HepG2 (cell line): Measurements from ENCODE around the gene CEP44. TPM values are rescaled to one million over a fixed set of nuclear protein-coding genes. Genes with fewer than 3 reads are reported as not detected.

Experiments used
- ATAC-seq: fragments of 200-7000 bp; cut with Tn5 transposase; 3 replicates; pipeline ENCODE4 v1.9.1; 2020; ENCODE audit warnings: mild to moderate bottlenecking, moderate library complexity
- BruUV-seq: library from RNA; stranded (reverse); fragments of 400-500 nt; replicated peaks from 2 replicates; lab custom pipeline; 2021; lab: Mats Ljungman, UMichigan
- CTCF ChIA-PET: fragments of 300-600 bp; formaldehyde crosslinking; extraction: SDS; loops from one replicate; lab custom pipeline; 2021; ENCODE audit warnings: low total read pairs, inconsistent platforms, low intra/inter-chr PET ratio; lab: Yijun Ruan, JAX
- POLR2A ChIA-PET: fragments of 350-600 bp; sonication (Branson Sonifier 250); formaldehyde crosslinking; loops from one replicate; lab custom pipeline; 2020; ENCODE audit warnings: antibody characterized with exemption, inconsistent platforms; lab: Yijun Ruan, JAX
- DNase-seq: peaks from one replicate; pipeline ENCODE4 v3.0.0-alpha.2; 2015; ENCODE audit warnings: low spot score
- FAIRE-seq: peaks from 3 replicates; lab custom pipeline; 2011; peaks lifted over from hg19 to GRCh38; lab: Jason Lieb, UNC
- H2AFZ ChIP-seq: one replicate; pipeline ENCODE4 v1.6.1; 2011; ENCODE audit warnings: low read length, inconsistent platforms
- H3K27ac ChIP-seq: fragments of 300-600 bp; 3 replicates; pipeline ENCODE4 v1.8.0; 2011; ENCODE audit warnings: mixed run types, mild to moderate bottlenecking, mixed read lengths, low read length, inconsistent platforms; ENCODE audit not compliant: insufficient read depth; ENCODE audit errors: extremely low read length
- H3K27me3 ChIP-seq, 2 experiments: fragments of 200-600 bp in 1 of 2; 2 replicates in 1 of 2; 3 replicates in 1 of 2; pipeline versions ENCODE4 v1.6.0 to v1.8.0; 2011; ENCODE audit warnings: low read length in 2 of 2, mild to moderate bottlenecking in 2 of 2, moderate library complexity in 2 of 2, inconsistent platforms in 1 of 2; ENCODE audit not compliant: insufficient read depth in 2 of 2, control insufficient read depth in 1 of 2
- H3K36me3 ChIP-seq, 2 experiments: fragments of 200-600 bp in 1 of 2; replicated peaks in 1 of 2; 2 replicates in 1 of 2; 3 replicates in 1 of 2; pipeline versions ENCODE4 v1.5.1 to v1.8.0; 2011; ENCODE audit warnings: low read length in 2 of 2, inconsistent platforms in 1 of 2; ENCODE audit not compliant: insufficient read depth in 2 of 2, control insufficient read depth in 1 of 2
- H3K4me1 ChIP-seq: 2 replicates; pipeline ENCODE4 v1.5.1; 2012; ENCODE audit warnings: low read length, inconsistent platforms; ENCODE audit not compliant: insufficient read depth
- H3K4me2 ChIP-seq: 2 replicates; pipeline ENCODE4 v1.6.0; 2011; ENCODE audit warnings: low read depth, low read length, inconsistent platforms
- H3K4me3 ChIP-seq, 3 experiments: fragments of 200-600 bp in 1 of 3; sonication (generic), shearing (Covaris generic) in 1 of 3; replicated peaks in 1 of 3; 2 replicates each; pipeline ENCODE4 v1.5.1; 2011 to 2016; ENCODE audit warnings: low read length in 3 of 3, inconsistent platforms in 2 of 3, low read depth in 2 of 3, mild to moderate bottlenecking in 2 of 3, control low read depth in 1 of 3, mixed read lengths in 1 of 3; ENCODE audit not compliant: insufficient read depth in 1 of 3
- H3K79me2 ChIP-seq: one replicate; pipeline ENCODE4 v1.6.1; 2011; ENCODE audit warnings: low read length, inconsistent platforms; ENCODE audit not compliant: insufficient read depth
- H3K9ac ChIP-seq: 2 replicates; pipeline ENCODE4 v1.6.0; 2011; ENCODE audit warnings: mild to moderate bottlenecking, low read depth, low read length, inconsistent platforms; ENCODE audit not compliant: insufficient read depth
- H3K9me3 ChIP-seq: 2 replicates; pipeline ENCODE4 v1.5.1; 2012; ENCODE audit warnings: mild to moderate bottlenecking, low read length
- H4K20me1 ChIP-seq: 2 replicates; pipeline ENCODE4 v1.6.0; 2011; ENCODE audit warnings: inconsistent platforms, mild to moderate bottlenecking, low read length, moderate library complexity; ENCODE audit not compliant: insufficient read depth
- ATF1 ChIP-seq: IDR thresholded peaks from 2 replicates; pipeline ENCODE4 v1.6.1; 2016; ENCODE audit warnings: mild to moderate bottlenecking, control low read depth
- ATRX ChIP-seq: sonication (generic); formaldehyde crosslinking; IDR thresholded peaks from 2 replicates; pipeline ENCODE4 v1.4.0; 2020; ENCODE audit warnings: missing genetic modification reagents, borderline replicate concordance
- CREM ChIP-seq, 2 experiments: sonication (generic) in 1 of 2; formaldehyde crosslinking in 1 of 2; IDR thresholded peaks; 2 replicates each; pipeline versions ENCODE4 v1.4.0 to v1.6.1; 2016 to 2020; ENCODE audit warnings: antibody characterized with exemption in 1 of 2, mild to moderate bottlenecking in 1 of 2, missing genetic modification reagents in 1 of 2
- FOXK2 ChIP-seq: fragments of 450-650 bp; IDR thresholded peaks from 2 replicates; pipeline ENCODE4 v1.6.1; 2016
- GATAD1 ChIP-seq: IDR thresholded peaks from 2 replicates; pipeline ENCODE4 v1.6.1; 2016; ENCODE audit warnings: missing genetic modification reagents, missing compliant biosample characterization
- KLF6 ChIP-seq: IDR thresholded peaks from 2 replicates; pipeline ENCODE4 v1.8.0; 2016; ENCODE audit warnings: missing biosample characterization, missing genetic modification reagents
- NKX3-1 ChIP-seq: sonication (generic); formaldehyde crosslinking; IDR thresholded peaks from 2 replicates; pipeline ENCODE4 v1.5.0; 2020; ENCODE audit warnings: missing genetic modification reagents
- PHF8 ChIP-seq: sonication (generic); formaldehyde crosslinking; IDR thresholded peaks from 2 replicates; pipeline ENCODE4 v1.5.0; 2020; ENCODE audit warnings: missing genetic modification reagents
- ZNF143 ChIP-seq: sonication (generic); formaldehyde crosslinking; IDR thresholded peaks from 2 replicates; pipeline ENCODE4 v1.4.0; 2020; ENCODE audit warnings: missing genetic modification reagents
- ZNF343 ChIP-seq: sonication (generic); formaldehyde crosslinking; IDR thresholded peaks from 2 replicates; pipeline ENCODE4 v1.4.0; 2020; ENCODE audit warnings: mild to moderate bottlenecking, missing genetic modification reagents
- ZNF543 ChIP-seq: sonication (generic); formaldehyde crosslinking; IDR thresholded peaks from 2 replicates; pipeline ENCODE4 v1.4.0; 2020; ENCODE audit warnings: mild to moderate bottlenecking, missing genetic modification reagents
- ZSCAN20 ChIP-seq: sonication (generic); formaldehyde crosslinking; IDR thresholded peaks from 2 replicates; pipeline ENCODE4 v1.4.0; 2020; ENCODE audit warnings: missing genetic modification reagents, mild to moderate bottlenecking, borderline replicate concordance
- WGBS: methylation state at CpG from one replicate; pipeline ENCODE4 v1.1.6; 2017; ENCODE audit warnings: low lambda C conversion rate; 5-methylcytosine and 5-hydroxymethylcytosine counted together
- in situ Hi-C: cut with HindIII; loops from 2 replicates; pipeline ENCODE4 v1.10.0; 2017; ENCODE audit warnings: low pct_unique_long_range_greater_than_20kb; ENCODE audit not compliant: extremely low pct_ligation_motif_present
- intact Hi-C: fragments of 100-400 bp; cut with micrococcal nuclease; formaldehyde crosslinking; loops from one replicate; pipeline ENCODE4 v1.10.0; 2022; ENCODE audit not compliant: unreplicated experiment
- polyA plus RNA-seq, 8 experiments: library from polyadenylated mRNA; depleted of rRNA in 3 of 8; stranded (reverse) in 7 of 8; unstranded in 1 of 8; fragments of >200 nt; fragmentation: Illumina TruSeq in 4 of 8; extraction: Trizol in 4 of 8; gene quantifications; 2 replicates each; pipeline versions ENCODE4 v1.2.1 to v1.2.3, GENCODE V29; 2011 to 2016; ENCODE audit warnings: low read depth in 4 of 8, missing spikeins in 1 of 8, mixed read lengths in 1 of 8; ENCODE audit not compliant: insufficient read depth in 1 of 8
- total RNA-seq, 5 experiments: library from RNA; depleted of rRNA; stranded (reverse); fragments of >200 nt; fragmentation: Illumina TruSeq; extraction: Trizol; gene quantifications; 2 replicates each; pipeline ENCODE4 v1.2.3, GENCODE V29; 2016; ENCODE audit warnings: low read depth in 1 of 5
- TF ChIP-seq, protein P1 (sequence below): sonication (generic); formaldehyde crosslinking; IDR thresholded peaks from 2 replicates; pipeline ENCODE4 v1.4.0; 2020; ENCODE audit warnings: missing genetic modification reagents
- TF ChIP-seq, protein P2 (sequence below): sonication (generic); formaldehyde crosslinking; IDR thresholded peaks from 2 replicates; pipeline ENCODE4 v1.4.0; 2020; ENCODE audit warnings: missing genetic modification reagents, borderline replicate concordance
- TF ChIP-seq, protein P3 (sequence below): IDR thresholded peaks from 2 replicates; pipeline ENCODE4 v1.6.1; 2018; ENCODE audit warnings: missing genetic modification reagents, mild to moderate bottlenecking, missing compliant biosample characterization
- TF ChIP-seq, protein P4 (sequence below): sonication (generic); formaldehyde crosslinking; IDR thresholded peaks from 2 replicates; pipeline ENCODE4 v1.4.0; 2020; ENCODE audit warnings: mild to moderate bottlenecking, missing genetic modification reagents

The CEP44 gene
- total and polyA plus RNA-seq, 2 of the 13 experiments (the other 11 are each of a cell fraction or from before 2014, with no cell fraction given) = 5.5 to 11.9 TPM

DNA sequence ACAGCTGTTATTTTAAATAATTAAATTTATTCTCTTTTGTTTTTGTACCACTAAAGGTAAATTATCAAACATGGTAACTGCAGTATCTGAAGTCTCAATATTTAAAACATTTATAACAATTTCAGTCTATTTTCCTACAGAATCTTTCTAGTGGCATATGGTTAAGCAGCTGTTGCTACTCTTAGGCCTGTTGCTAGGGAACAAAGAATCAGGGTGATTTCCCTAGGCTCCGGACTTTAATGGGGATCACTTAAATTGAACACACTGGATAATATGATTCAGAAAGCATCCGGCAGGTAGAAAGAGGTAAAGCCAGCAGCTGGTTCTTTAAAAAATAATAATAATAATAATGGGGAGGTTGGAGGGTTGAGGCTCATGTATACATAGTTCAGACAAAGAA is 17.8 kb upstream of the CEP44 start:
- FAIRE-seq = no peak
- no peak for DNase-seq
- no peaks in the 10 kb centered on the region for H3K36me3 ChIP-seq
- TF ChIP-seq, protein P1, sequence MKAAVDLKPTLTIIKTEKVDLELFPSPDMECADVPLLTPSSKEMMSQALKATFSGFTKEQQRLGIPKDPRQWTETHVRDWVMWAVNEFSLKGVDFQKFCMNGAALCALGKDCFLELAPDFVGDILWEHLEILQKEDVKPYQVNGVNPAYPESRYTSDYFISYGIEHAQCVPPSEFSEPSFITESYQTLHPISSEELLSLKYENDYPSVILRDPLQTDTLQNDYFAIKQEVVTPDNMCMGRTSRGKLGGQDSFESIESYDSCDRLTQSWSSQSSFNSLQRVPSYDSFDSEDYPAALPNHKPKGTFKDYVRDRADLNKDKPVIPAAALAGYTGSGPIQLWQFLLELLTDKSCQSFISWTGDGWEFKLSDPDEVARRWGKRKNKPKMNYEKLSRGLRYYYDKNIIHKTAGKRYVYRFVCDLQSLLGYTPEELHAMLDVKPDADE = no peak
- TF ChIP-seq ZSCAN20 (CRISPR knock-in tag) (no peak), ZNF143 (CRISPR knock-in tag) (no peak), KLF6 (CRISPR knock-in tag) (no peak), ATRX (CRISPR knock-in tag) (no peak), GATAD1 (CRISPR knock-in tag) (no peak), FOXK2 (no peak), PHF8 (no peak), ATF1 (no peak), CREM (IDR thresholded peaks at IDR 0.05) (no peak), CREM (CRISPR knock-in tag; IDR thresholded peaks at IDR 0.05) (no peak), ZNF343 (CRISPR knock-in tag) (no peak), ZNF543 (CRISPR knock-in tag) (no peak), NKX3-1 (CRISPR knock-in tag) (no peak)
- TF ChIP-seq, protein P2, sequence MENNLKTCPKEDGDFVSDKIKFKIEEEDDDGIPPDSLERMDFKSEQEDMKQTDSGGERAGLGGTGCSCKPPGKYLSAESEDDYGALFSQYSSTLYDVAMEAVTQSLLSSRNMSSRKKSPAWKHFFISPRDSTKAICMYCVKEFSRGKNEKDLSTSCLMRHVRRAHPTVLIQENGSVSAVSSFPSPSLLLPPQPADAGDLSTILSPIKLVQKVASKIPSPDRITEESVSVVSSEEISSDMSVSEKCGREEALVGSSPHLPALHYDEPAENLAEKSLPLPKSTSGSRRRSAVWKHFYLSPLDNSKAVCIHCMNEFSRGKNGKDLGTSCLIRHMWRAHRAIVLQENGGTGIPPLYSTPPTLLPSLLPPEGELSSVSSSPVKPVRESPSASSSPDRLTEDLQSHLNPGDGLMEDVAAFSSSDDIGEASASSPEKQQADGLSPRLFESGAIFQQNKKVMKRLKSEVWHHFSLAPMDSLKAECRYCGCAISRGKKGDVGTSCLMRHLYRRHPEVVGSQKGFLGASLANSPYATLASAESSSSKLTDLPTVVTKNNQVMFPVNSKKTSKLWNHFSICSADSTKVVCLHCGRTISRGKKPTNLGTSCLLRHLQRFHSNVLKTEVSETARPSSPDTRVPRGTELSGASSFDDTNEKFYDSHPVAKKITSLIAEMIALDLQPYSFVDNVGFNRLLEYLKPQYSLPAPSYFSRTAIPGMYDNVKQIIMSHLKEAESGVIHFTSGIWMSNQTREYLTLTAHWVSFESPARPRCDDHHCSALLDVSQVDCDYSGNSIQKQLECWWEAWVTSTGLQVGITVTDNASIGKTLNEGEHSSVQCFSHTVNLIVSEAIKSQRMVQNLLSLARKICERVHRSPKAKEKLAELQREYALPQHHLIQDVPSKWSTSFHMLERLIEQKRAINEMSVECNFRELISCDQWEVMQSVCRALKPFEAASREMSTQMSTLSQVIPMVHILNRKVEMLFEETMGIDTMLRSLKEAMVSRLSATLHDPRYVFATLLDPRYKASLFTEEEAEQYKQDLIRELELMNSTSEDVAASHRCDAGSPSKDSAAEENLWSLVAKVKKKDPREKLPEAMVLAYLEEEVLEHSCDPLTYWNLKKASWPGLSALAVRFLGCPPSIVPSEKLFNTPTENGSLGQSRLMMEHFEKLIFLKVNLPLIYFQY (CRISPR knock-in tag) = no peak
- TF ChIP-seq, protein P3, sequence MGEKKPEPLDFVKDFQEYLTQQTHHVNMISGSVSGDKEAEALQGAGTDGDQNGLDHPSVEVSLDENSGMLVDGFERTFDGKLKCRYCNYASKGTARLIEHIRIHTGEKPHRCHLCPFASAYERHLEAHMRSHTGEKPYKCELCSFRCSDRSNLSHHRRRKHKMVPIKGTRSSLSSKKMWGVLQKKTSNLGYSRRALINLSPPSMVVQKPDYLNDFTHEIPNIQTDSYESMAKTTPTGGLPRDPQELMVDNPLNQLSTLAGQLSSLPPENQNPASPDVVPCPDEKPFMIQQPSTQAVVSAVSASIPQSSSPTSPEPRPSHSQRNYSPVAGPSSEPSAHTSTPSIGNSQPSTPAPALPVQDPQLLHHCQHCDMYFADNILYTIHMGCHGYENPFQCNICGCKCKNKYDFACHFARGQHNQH = no peak
- TF ChIP-seq, protein P4, sequence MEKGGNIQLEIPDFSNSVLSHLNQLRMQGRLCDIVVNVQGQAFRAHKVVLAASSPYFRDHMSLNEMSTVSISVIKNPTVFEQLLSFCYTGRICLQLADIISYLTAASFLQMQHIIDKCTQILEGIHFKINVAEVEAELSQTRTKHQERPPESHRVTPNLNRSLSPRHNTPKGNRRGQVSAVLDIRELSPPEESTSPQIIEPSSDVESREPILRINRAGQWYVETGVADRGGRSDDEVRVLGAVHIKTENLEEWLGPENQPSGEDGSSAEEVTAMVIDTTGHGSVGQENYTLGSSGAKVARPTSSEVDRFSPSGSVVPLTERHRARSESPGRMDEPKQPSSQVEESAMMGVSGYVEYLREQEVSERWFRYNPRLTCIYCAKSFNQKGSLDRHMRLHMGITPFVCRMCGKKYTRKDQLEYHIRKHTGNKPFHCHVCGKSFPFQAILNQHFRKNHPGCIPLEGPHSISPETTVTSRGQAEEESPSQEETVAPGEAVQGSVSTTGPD (CRISPR knock-in tag) = no peak
- TF ChIP-seq, all 625 proteins: peak for 0
- 100% methylated on average over 2 of the region's 2 CpGs for whole genome bisulfite sequencing
- no peaks in the 10 kb centered on the region for H3K79me2 ChIP-seq
- POLR2A ChIA-PET = no interaction called here
- CTCF ChIA-PET = no interaction called here
- H2AFZ ChIP-seq = no peak overlapping the region
- in situ Hi-C loops (no loop called here), intact Hi-C loops (no loop called here)
- no peak overlapping the region for H3K4me3 ChIP-seq
- no peaks in the 10 kb centered on the region for H3K9me3 ChIP-seq
- H4K20me1 ChIP-seq = no peaks in the 10 kb centered on the region
- H3K9ac ChIP-seq = no peak overlapping the region
- H3K27me3 ChIP-seq = no peaks in the 10 kb centered on the region; a peak in 1 of 5 replicates
- ATAC-seq = no peak
- BruUV-seq = no TSS peak
- no peak overlapping the region for H3K27ac ChIP-seq
- H3K4me2 ChIP-seq = no peak overlapping the region
- no peaks in the 10 kb centered on the region for H3K4me1 ChIP-seq
